Prostate gland (tissue), 2 donors: ENCODE measurements around the gene ANTKMT. TPM values are rescaled to one million over a fixed set of nuclear protein-coding genes. Genes with fewer than 3 reads are reported as not detected.

ENCODE experiments used
- DNase-seq: peaks from one replicate; pipeline ENCODE4 v3.0.0-alpha.2; 2019; ENCODE audit warnings: low spot score
- H3K27ac ChIP-seq, 2 donors: fragments of 200-600 bp; sonication (generic); 2 replicates each; pipeline ENCODE4 v1.5.1; 2017 to 2019
- H3K27me3 ChIP-seq: fragments of 200-600 bp; sonication (generic); replicated peaks from 2 replicates; pipeline ENCODE4 v1.5.1; 2019; ENCODE audit not compliant: insufficient read depth
- H3K36me3 ChIP-seq, 2 donors: fragments of 200-600 bp; sonication (generic); 1 replicate in 1 of 2; 2 replicates in 1 of 2; pipeline versions ENCODE4 v1.5.1 to v1.8.1; 2017 to 2019
- H3K4me1 ChIP-seq: fragments of 200-600 bp; sonication (generic); replicated peaks from 2 replicates; pipeline ENCODE4 v1.5.1; 2019
- H3K4me3 ChIP-seq, 2 donors: fragments of 200-600 bp; sonication (generic); 2 replicates each; pipeline ENCODE4 v1.5.1; 2017 to 2019
- H3K9me3 ChIP-seq: fragments of 200-600 bp; sonication (generic); 2 replicates; pipeline ENCODE4 v1.5.1; 2017
- CTCF ChIP-seq, 4 experiments: fragments of 200-600 bp in 2 of 4; fragments of 450-650 bp in 2 of 4; sonication (generic) in 2 of 4; IDR thresholded peaks; 1 replicate in 3 of 4; 2 replicates in 1 of 4; pipeline ENCODE4 v1.5.1; 2016 to 2019; ENCODE audit warnings: antibody characterized with exemption in 4 of 4, mild to moderate bottlenecking in 2 of 4, moderate library complexity in 2 of 4
- POLR2A ChIP-seq: fragments of 450-650 bp; IDR thresholded peaks from one replicate; pipeline ENCODE4 v1.6.1; 2016; ENCODE audit warnings: antibody characterized with exemption, mild to moderate bottlenecking
- POLR2AphosphoS5 ChIP-seq: sonication (generic); formaldehyde crosslinking; IDR thresholded peaks from one replicate; pipeline ENCODE4 v1.6.1; 2017; ENCODE audit warnings: antibody characterized with exemption
- WGBS: methylation state at CpG from one replicate; pipeline ENCODE4 v1.1.5; 2018; 5-methylcytosine and 5-hydroxymethylcytosine counted together
- intact Hi-C: fragments of 100-400 bp; cut with DNase I; formaldehyde crosslinking; loops from one replicate; pipeline ENCODE4 v1.14.2; 2022
- total RNA-seq, 2 donors: library from RNA; depleted of rRNA; stranded (reverse); fragments of >200 nt; gene quantifications; one replicate each; pipeline ENCODE4 v1.1.0, GENCODE V29; 2016

ANTKMT gene
- total RNA-seq, 2 donors from 2014 or later: 55.3 to 73.1 TPM

GRCh38 chr16:673399-673991 is 47.5 kb upstream of the ANTKMT start:
- DNase-seq: no peak
- 90% methylated on average over 18 of the region's 18 CpGs for WGBS
- Histone ChIP-seq H3K36me3 (peaks cover 17 to 37% of the 10 kb centered on the region in 2 donors), H3K4me1 (peaks cover 7% of the 10 kb centered on the region), H3K9me3 (no peaks in the 10 kb centered on the region), H3K27me3 (no peaks in the 10 kb centered on the region), H3K4me3 (no peak overlapping the region), H3K27ac (no peak overlapping the region)
- no peak for TF ChIP-seq POLR2A
- no peak for TF ChIP-seq CTCF (IDR thresholded peaks at IDR 0.05)
- TF ChIP-seq POLR2AphosphoS5: no peak
- intact Hi-C loops: no loop called here

- H3K4me3 ChIP-seq: no peak overlapping the region
- no peaks in the 10 kb centered on the region for H3K4me1 ChIP-seq
- H3K27ac ChIP-seq: no peak overlapping the region
- peaks cover 17 to 37% of the 10 kb centered on the region in 2 donors for H3K36me3 ChIP-seq
- no peaks in the 10 kb centered on the region for H3K27me3 ChIP-seq
- DNase-seq: no peak
- 89% methylated on average over 19 of the region's 22 CpGs for WGBS
- intact Hi-C loops: no loop called here
- no peaks in the 10 kb centered on the region for H3K9me3 ChIP-seq
- TF ChIP-seq POLR2AphosphoS5: no peak
- TF ChIP-seq CTCF (IDR thresholded peaks at IDR 0.05): no peak
- no peak for TF ChIP-seq POLR2A
Observed at GRCh38 chr16:674214-674881, 46.6 kb upstream of the ANTKMT start.

GRCh38 chr16:674968-675883 is 45.7 kb upstream of the ANTKMT start, which contains the start of gene RHBDL1:
TSS of gene RHBDL1 (plus strand) at chr16:675671. CDS start at chr16:675791, 120 bp downstream.
- Histone ChIP-seq H3K4me1 (no peaks in the 10 kb centered on the region), H3K9me3 (no peaks in the 10 kb centered on the region), H3K36me3 (peaks cover 17 to 35% of the 10 kb centered on the region in 2 donors), H3K27me3 (no peaks in the 10 kb centered on the region), H3K4me3 (peak within 1 kb of the TSS; percentile 8 to 18), H3K27ac (peak within 1 kb of the TSS in 1 of 2 donors; percentile 33)
- DNase-seq: no peak
- 13% methylated on average over 47 of the region's 73 CpGs for WGBS
- intact Hi-C loops: no loop called here
- no peak for TF ChIP-seq POLR2A
- no peak for TF ChIP-seq POLR2AphosphoS5
- no peak for TF ChIP-seq CTCF (IDR thresholded peaks at IDR 0.05)

- intact Hi-C loops: no loop called here
Observed at GRCh38 chr16:675884-676564, 44.9 kb upstream of the ANTKMT start.

More at GRCh38 chr16:675884-676564, 44.9 kb upstream of the ANTKMT start:
- TF ChIP-seq POLR2A (no peak), CTCF (IDR thresholded peaks at IDR 0.05) (no peak), POLR2AphosphoS5 (no peak)
- Histone ChIP-seq H3K4me3 (peak overlapping the region; percentile 8 to 18), H3K9me3 (no peaks in the 10 kb centered on the region), H3K36me3 (peaks cover 14 to 27% of the 10 kb centered on the region in 2 donors), H3K27ac (peak overlapping the region in 1 of 2 donors; percentile 33), H3K27me3 (no peaks in the 10 kb centered on the region), H3K4me1 (peaks cover 1% of the 10 kb centered on the region)
- DNase-seq: no peak
- 34% methylated on average over 9 of the region's 25 CpGs for WGBS
